Glutamatergic neuron (in vitro differentiated cells): ENCODE data around the gene NDUFC2. TPM values are rescaled to one million over a fixed set of nuclear protein-coding genes. Genes with fewer than 3 reads are reported as not detected.

Source experiments
- DNase-seq: peaks from one replicate; pipeline ENCODE4 v3.0.0; 2022
- H3K27ac Mint-ChIP-seq: one replicate; pipeline ENCODE4 v1.8.0; 2020; ENCODE audit warnings: mild to moderate bottlenecking, mixed read lengths, inconsistent platforms; ENCODE audit not compliant: unreplicated experiment
- H3K27me3 Mint-ChIP-seq: one replicate; pipeline ENCODE4 v1.8.0; 2020; ENCODE audit warnings: mild to moderate bottlenecking, moderate library complexity, mixed read lengths, inconsistent platforms; ENCODE audit not compliant: unreplicated experiment
- H3K36me3 Mint-ChIP-seq: one replicate; pipeline ENCODE4 v1.8.0; 2020; ENCODE audit warnings: mild to moderate bottlenecking, mixed read lengths, inconsistent platforms; ENCODE audit not compliant: unreplicated experiment
- H3K4me1 Mint-ChIP-seq: one replicate; pipeline ENCODE4 v1.8.0; 2020; ENCODE audit warnings: mild to moderate bottlenecking, low read depth, mixed read lengths, inconsistent platforms; ENCODE audit not compliant: unreplicated experiment
- H3K4me3 Mint-ChIP-seq: one replicate; pipeline ENCODE4 v1.8.0; 2020; ENCODE audit warnings: mild to moderate bottlenecking, mixed read lengths, inconsistent platforms; ENCODE audit not compliant: unreplicated experiment
- H3K9me3 Mint-ChIP-seq: one replicate; pipeline ENCODE4 v1.8.0; 2020; ENCODE audit warnings: mild to moderate bottlenecking, moderate library complexity, mixed read lengths, inconsistent platforms; ENCODE audit not compliant: unreplicated experiment
- total RNA-seq: library from RNA; stranded (reverse); fragmentation: NEBNext Ultra II Directional; extraction: Animal tissue kit (Norgen Biotek cat#: 25700); gene quantifications from one replicate; pipeline ENCODE4 v1.2.1, GENCODE V29; 2021; ENCODE audit not compliant: unreplicated experiment
- TF ChIP-seq, protein P1 (sequence below): fragments of 200-600 bp; sonication (generic); IDR thresholded peaks from one replicate; pipeline ENCODE4 v1.5.0; 2021; ENCODE audit not compliant: partially characterized antibody, unreplicated experiment

NDUFC2 gene
- total RNA-seq, 1 donor from 2014 or later = 221 TPM

DNA sequence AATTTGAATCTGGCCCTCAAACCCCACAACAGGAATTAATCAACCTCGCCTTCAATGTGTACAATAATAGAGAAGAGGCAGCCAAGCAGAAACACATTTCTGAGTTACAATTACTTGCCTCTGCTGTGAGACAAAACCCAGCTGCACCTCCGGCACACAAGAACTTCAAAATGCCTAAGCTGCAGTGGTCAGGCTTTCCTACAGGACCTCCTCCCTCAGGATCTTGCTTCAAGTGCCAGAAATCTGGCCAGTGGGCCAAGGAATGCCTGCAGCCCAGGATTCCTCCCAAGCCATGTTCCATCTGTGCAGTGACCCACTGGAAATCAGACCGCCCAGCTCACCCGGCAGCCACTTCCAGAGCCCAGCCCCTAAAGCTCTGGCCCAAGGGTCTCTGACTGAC is 3.4 kb upstream of the NDUFC2 start:
- TF ChIP-seq, protein P1, sequence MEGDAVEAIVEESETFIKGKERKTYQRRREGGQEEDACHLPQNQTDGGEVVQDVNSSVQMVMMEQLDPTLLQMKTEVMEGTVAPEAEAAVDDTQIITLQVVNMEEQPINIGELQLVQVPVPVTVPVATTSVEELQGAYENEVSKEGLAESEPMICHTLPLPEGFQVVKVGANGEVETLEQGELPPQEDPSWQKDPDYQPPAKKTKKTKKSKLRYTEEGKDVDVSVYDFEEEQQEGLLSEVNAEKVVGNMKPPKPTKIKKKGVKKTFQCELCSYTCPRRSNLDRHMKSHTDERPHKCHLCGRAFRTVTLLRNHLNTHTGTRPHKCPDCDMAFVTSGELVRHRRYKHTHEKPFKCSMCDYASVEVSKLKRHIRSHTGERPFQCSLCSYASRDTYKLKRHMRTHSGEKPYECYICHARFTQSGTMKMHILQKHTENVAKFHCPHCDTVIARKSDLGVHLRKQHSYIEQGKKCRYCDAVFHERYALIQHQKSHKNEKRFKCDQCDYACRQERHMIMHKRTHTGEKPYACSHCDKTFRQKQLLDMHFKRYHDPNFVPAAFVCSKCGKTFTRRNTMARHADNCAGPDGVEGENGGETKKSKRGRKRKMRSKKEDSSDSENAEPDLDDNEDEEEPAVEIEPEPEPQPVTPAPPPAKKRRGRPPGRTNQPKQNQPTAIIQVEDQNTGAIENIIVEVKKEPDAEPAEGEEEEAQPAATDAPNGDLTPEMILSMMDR = no peak
- H3K36me3 Mint-ChIP-seq = no peaks in the 10 kb centered on the region
- peaks cover 2% of the 10 kb centered on the region for H3K27me3 Mint-ChIP-seq
- no peak overlapping the region for H3K4me3 Mint-ChIP-seq
- H3K27ac Mint-ChIP-seq = no peak overlapping the region
- no peak for DNase-seq
- peaks cover 11% of the 10 kb centered on the region for H3K9me3 Mint-ChIP-seq
- H3K4me1 Mint-ChIP-seq = peaks cover 13% of the 10 kb centered on the region

DNA sequence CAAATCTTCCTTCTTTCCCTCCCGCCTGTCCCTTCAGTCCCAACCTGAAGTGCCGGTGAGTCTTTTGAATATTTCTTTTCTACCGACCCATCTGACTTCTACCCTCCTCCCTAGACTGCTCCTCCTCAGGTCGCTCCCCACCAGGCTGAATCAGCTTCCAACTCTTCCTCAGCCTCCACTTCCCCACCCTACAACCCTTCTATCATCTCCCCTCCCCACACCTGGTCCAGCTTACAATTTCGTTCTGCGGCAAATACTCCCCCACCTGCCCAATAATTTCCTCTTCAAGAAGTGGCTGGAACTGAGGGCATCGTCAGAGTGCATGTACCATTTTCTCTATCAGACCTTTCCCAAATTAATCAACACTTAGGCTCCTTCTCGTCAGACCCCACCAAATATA is 2.5 kb upstream of the NDUFC2 start:
- H3K9me3 Mint-ChIP-seq = peaks cover 11% of the 10 kb centered on the region
- DNase-seq = no peak
- H3K27me3 Mint-ChIP-seq = peaks cover 3% of the 10 kb centered on the region
- no peaks in the 10 kb centered on the region for H3K36me3 Mint-ChIP-seq
- peaks cover 16% of the 10 kb centered on the region for H3K4me1 Mint-ChIP-seq
- TF ChIP-seq, protein P1 = no peak
- no peak overlapping the region for H3K4me3 Mint-ChIP-seq
- H3K27ac Mint-ChIP-seq = no peak overlapping the region

DNA sequence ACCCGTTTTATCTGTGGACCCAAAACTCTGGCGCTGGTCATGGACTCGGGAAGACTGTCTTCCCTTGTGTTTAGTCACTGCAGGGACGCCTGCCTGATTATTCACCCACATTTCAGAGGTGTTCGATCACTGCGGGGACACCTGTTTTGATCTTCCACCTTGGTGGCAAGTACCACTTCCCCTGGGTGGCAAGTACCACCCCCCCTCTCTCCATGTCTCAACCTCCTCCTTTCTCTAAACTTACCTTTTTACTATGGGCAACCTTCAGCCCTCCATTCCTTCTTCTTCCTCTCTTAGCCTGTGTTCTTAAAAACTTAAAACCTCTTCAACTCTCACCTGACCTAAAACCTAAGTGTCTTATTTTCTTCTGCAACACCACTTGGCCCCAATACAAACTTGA is 1.9 kb upstream of the NDUFC2 start:
- Mint-ChIP-seq H3K36me3 (no peaks in the 10 kb centered on the region), H3K9me3 (peaks cover 7% of the 10 kb centered on the region), H3K27ac (peak overlapping the region; percentile 28), H3K4me1 (peaks cover 13% of the 10 kb centered on the region), H3K27me3 (peaks cover 3% of the 10 kb centered on the region), H3K4me3 (peak overlapping the region; percentile 21)
- TF ChIP-seq, protein P1 = no peak
- DNase-seq = no peak

DNA sequence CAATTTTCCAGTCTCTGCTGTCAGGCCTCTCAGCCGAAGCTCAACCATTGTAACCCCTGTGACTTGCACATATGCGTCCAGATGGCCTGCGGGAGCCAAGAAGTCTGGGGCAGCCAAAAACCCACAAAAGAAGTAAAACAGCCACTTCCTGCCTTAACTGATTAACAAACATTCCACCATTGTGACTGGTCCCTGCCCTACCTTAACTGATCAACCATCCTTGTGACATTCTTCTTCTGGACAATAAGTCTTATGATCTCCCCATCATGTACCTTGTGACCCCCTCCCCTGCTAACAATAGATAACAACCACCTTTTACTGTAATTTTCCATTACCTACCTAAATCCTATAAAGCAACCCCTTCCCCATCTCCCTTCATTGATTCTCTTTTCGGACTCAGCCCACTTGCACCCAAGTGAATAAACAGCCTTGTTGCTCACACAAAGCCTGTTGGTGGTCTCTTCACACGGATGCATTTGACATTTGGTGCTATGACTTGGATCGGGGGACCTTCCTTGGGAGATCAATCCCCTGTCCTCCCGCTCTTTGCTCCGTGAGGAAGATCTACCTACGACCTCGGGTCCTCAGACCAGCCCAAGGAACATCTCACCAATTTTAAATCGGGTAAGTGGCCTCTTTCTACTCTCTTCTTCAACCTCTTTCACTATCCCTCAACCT is 1.3 kb upstream of the NDUFC2 start:
- no peak for DNase-seq
- H3K27me3 Mint-ChIP-seq = peaks cover 3% of the 10 kb centered on the region
- peak overlapping the region; percentile 28 for H3K27ac Mint-ChIP-seq
- no peaks in the 10 kb centered on the region for H3K36me3 Mint-ChIP-seq
- H3K9me3 Mint-ChIP-seq = peaks cover 7% of the 10 kb centered on the region
- TF ChIP-seq, protein P1 = no peak
- peaks cover 14% of the 10 kb centered on the region for H3K4me1 Mint-ChIP-seq
- H3K4me3 Mint-ChIP-seq = no peak overlapping the region

DNA sequence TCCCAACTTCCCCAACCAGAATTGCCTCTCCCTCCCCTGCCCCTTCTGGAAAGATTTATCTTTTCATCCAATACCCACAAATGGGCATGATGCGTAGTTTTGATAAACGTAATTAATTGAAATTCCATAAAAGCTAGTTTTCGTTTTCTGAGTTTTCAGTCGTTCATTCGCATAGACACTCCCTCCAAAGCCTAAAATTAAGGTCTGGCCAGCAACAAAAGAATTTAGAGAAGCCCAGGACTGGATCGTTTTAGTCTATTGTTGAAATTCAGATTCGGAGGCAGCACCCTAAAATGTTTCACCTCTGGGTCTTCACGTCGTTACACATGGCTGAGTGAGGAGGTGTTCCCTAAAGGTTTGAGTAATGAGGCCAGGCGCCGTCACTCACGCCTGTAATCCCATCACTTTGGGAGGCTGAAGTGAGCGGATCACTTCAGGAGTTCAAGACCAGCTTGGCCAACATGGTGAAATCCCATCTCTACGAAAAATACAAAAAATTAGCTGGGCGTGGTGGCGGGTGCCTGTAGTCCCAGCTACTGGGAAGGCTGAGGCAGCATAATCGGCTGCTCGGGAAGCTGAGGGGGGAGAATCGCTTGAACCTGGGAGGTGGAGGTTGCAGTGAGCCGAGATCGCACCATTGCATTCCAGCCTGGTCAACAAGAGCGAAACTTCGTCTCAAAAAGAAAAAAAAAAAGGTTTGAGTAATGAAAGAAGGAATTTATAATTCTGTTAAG is 589 bp upstream of the NDUFC2 start:
- Mint-ChIP-seq H3K27me3 (peaks cover 3% of the 10 kb centered on the region), H3K4me3 (peak overlapping the region; percentile 97), H3K4me1 (peaks cover 14% of the 10 kb centered on the region), H3K9me3 (peaks cover 7% of the 10 kb centered on the region), H3K27ac (peak overlapping the region; percentile 90), H3K36me3 (no peaks in the 10 kb centered on the region)
- TF ChIP-seq, protein P1 = no peak
- no peak for DNase-seq
